Measurements from ENCODE around the gene TCAP.
A peak's percentile ranks its signal among the peaks of the same experiment; 100 is the strongest.

Gene TCAP, protein sequence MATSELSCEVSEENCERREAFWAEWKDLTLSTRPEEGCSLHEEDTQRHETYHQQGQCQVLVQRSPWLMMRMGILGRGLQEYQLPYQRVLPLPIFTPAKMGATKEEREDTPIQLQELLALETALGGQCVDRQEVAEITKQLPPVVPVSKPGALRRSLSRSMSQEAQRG

DNA sequence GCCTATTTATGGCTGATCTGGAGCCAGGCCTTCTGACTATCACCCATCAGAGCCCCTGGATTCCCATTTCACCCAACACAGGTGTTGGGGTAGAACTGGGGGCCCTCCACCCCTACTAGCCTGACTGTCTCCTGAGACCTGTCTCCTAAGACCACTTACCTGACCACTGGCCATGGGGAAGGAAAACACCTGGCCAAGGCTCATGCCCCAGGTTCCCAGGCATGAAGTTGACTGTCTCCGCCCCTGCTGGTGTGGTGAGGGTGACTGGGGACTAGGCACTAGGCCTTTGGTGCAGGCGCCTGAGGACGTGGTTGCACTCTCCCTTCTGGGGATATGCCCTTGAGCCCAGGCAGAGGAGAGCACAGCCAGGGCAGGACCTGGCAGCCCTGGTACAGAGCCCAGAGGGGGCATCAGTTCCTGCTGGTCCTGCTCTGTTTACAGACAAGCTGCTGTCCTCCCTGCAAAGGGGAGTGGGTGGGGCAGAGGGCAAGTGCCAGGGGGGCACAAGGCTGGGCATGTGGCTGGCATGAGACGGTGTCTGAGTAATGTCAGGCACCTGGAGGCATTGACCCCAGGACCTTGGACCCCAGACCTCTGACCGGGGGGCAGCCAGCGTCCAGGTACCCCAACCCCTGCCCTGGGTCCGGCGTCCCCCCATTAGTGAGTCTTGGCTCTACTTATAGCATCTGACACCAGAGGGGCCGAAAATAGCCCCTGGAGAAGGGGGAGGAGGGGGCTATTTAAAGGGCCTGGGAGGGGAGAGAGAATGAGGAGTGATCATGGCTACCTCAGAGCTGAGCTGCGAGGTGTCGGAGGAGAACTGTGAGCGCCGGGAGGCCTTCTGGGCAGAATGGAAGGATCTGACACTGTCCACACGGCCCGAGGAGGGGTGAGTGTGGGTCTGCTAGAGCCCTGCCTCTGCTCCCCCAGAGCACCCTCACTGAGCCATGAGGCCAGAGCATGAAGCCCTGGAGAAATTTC, at the start of gene TCAP:
TSS of gene TCAP (plus strand) at position 769 of the 981 bp plus-strand sequence. CDS start at position 780, 11 bp downstream.
- H3K36me3 ChIP-seq (ENCODE audit: control insufficient read depth in 2 of 2, insufficient read depth in 2 of 2, low read length in 2 of 2): peaks cover 19 to 20% of the 10 kb centered on the region in 2 donors
- H3K9me3 ChIP-seq (ENCODE audit: control insufficient read depth in 2 of 2, low read length in 2 of 2): no peaks in the 10 kb centered on the region
- H3K4me1 ChIP-seq (ENCODE audit: control insufficient read depth in 2 of 2, insufficient read depth in 2 of 2, low read length in 2 of 2): peaks cover 33 to 40% of the 10 kb centered on the region in 2 donors
- peak within 1 kb of the TSS in 1 of 2 donors; percentile 48 for H3K9ac ChIP-seq (ENCODE audit: low read depth in 1 of 2, low read length in 2 of 2)
- no peak within 1 kb of the TSS for H3K4me3 ChIP-seq (ENCODE audit: low read length in 2 of 2)
- no peak within 1 kb of the TSS for H3K27ac ChIP-seq (ENCODE audit: low read depth in 2 of 2, low read length in 2 of 2)
- peaks cover 8 to 18% of the 10 kb centered on the region in 2 donors for H3K27me3 ChIP-seq (ENCODE audit: control insufficient read depth in 2 of 2, insufficient read depth in 2 of 2, low read length in 2 of 2)

DNA sequence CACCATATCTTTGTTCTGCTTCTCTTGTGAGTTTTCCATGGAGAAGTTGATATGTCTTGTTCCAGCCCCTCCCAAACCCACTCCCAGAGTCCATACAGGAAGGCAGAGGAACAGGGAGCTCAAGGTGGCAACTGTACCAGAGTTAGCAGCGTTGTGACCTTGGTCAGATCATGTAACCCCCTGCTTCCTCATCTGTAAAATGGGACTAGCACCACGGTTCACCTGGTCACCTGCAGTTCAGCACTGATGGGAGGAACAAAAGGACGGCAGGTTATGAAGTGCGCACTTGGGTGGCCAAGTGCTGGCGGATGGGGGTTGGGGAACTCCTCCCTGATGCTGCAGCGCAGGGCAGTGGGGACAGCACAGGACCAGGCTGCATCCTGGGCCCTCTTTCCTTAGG, 49.7 kb upstream of the TCAP start:
- Histone ChIP-seq H3K4me1 (ENCODE audit: control insufficient read depth in 2 of 2, insufficient read depth in 2 of 2, low read length in 2 of 2) (peaks cover 11 to 14% of the 10 kb centered on the region in 2 donors), H3K4me3 (ENCODE audit: low read length in 2 of 2) (no peak overlapping the region), H3K27ac (ENCODE audit: low read depth in 2 of 2, low read length in 2 of 2) (no peak overlapping the region), H3K36me3 (ENCODE audit: control insufficient read depth in 2 of 2, insufficient read depth in 2 of 2, low read length in 2 of 2) (no peaks in the 10 kb centered on the region), H3K27me3 (ENCODE audit: control insufficient read depth in 2 of 2, insufficient read depth in 2 of 2, low read length in 2 of 2) (peaks cover 20 to 23% of the 10 kb centered on the region in 2 donors), H3K9ac (ENCODE audit: low read depth in 1 of 2, low read length in 2 of 2) (no peak overlapping the region), H3K9me3 (ENCODE audit: control insufficient read depth in 2 of 2, low read length in 2 of 2) (no peaks in the 10 kb centered on the region)

GRCh38 chr17:39617100-39617445, 48.1 kb upstream of the TCAP start:
- no peak overlapping the region for H3K27ac ChIP-seq (ENCODE audit: low read depth in 2 of 2, low read length in 2 of 2)
- H3K27me3 ChIP-seq (ENCODE audit: control insufficient read depth in 2 of 2, insufficient read depth in 2 of 2, low read length in 2 of 2): peaks cover 11 to 23% of the 10 kb centered on the region in 2 donors
- no peak overlapping the region for H3K9ac ChIP-seq (ENCODE audit: low read depth in 1 of 2, low read length in 2 of 2)
- H3K36me3 ChIP-seq (ENCODE audit: control insufficient read depth in 2 of 2, insufficient read depth in 2 of 2, low read length in 2 of 2): no peaks in the 10 kb centered on the region
- peak overlapping the region; percentile 53 to 55 for H3K4me3 ChIP-seq (ENCODE audit: low read length in 2 of 2)
- no peaks in the 10 kb centered on the region for H3K9me3 ChIP-seq (ENCODE audit: control insufficient read depth in 2 of 2, low read length in 2 of 2)
- H3K4me1 ChIP-seq (ENCODE audit: control insufficient read depth in 2 of 2, insufficient read depth in 2 of 2, low read length in 2 of 2): peaks cover 12 to 17% of the 10 kb centered on the region in 2 donors

- Histone ChIP-seq H3K9me3 (ENCODE audit: control insufficient read depth in 2 of 2, low read length in 2 of 2) (no peaks in the 10 kb centered on the region), H3K4me1 (ENCODE audit: control insufficient read depth in 2 of 2, insufficient read depth in 2 of 2, low read length in 2 of 2) (peaks cover 16 to 21% of the 10 kb centered on the region in 2 donors), H3K27me3 (ENCODE audit: control insufficient read depth in 2 of 2, insufficient read depth in 2 of 2, low read length in 2 of 2) (peaks cover 10 to 22% of the 10 kb centered on the region in 2 donors), H3K36me3 (ENCODE audit: control insufficient read depth in 2 of 2, insufficient read depth in 2 of 2, low read length in 2 of 2) (no peaks in the 10 kb centered on the region), H3K4me3 (ENCODE audit: low read length in 2 of 2) (peak overlapping the region; percentile 55 to 66), H3K27ac (ENCODE audit: low read depth in 2 of 2, low read length in 2 of 2) (peak overlapping the region; percentile 38 to 56), H3K9ac (ENCODE audit: low read depth in 1 of 2, low read length in 2 of 2) (peak overlapping the region; percentile 26 to 49)
These were observed 47.5 kb upstream of the TCAP start for GRCh38 chr17:39617446-39618245.

GRCh38 chr17:39618246-39618913, 46.8 kb upstream of the TCAP start:
- peak overlapping the region; percentile 38 to 56 for H3K27ac ChIP-seq (ENCODE audit: low read depth in 2 of 2, low read length in 2 of 2)
- peak overlapping the region; percentile 38 to 47 for H3K9ac ChIP-seq (ENCODE audit: low read depth in 1 of 2, low read length in 2 of 2)
- H3K36me3 ChIP-seq (ENCODE audit: control insufficient read depth in 2 of 2, insufficient read depth in 2 of 2, low read length in 2 of 2): no peaks in the 10 kb centered on the region
- H3K27me3 ChIP-seq (ENCODE audit: control insufficient read depth in 2 of 2, insufficient read depth in 2 of 2, low read length in 2 of 2): peaks cover 5 to 16% of the 10 kb centered on the region in 2 donors
- H3K9me3 ChIP-seq (ENCODE audit: control insufficient read depth in 2 of 2, low read length in 2 of 2): no peaks in the 10 kb centered on the region
- peaks cover 22 to 24% of the 10 kb centered on the region in 2 donors for H3K4me1 ChIP-seq (ENCODE audit: control insufficient read depth in 2 of 2, insufficient read depth in 2 of 2, low read length in 2 of 2)
- peak overlapping the region; percentile 66 to 80 for H3K4me3 ChIP-seq (ENCODE audit: low read length in 2 of 2)

- Histone ChIP-seq H3K4me3 (ENCODE audit: low read length in 2 of 2) (peak overlapping the region; percentile 66 to 80), H3K27ac (ENCODE audit: low read depth in 2 of 2, low read length in 2 of 2) (no peak overlapping the region), H3K9ac (ENCODE audit: low read depth in 1 of 2, low read length in 2 of 2) (peak overlapping the region in 1 of 2 donors; percentile 47), H3K4me1 (ENCODE audit: control insufficient read depth in 2 of 2, insufficient read depth in 2 of 2, low read length in 2 of 2) (peaks cover 24 to 28% of the 10 kb centered on the region in 2 donors), H3K36me3 (ENCODE audit: control insufficient read depth in 2 of 2, insufficient read depth in 2 of 2, low read length in 2 of 2) (no peaks in the 10 kb centered on the region), H3K27me3 (ENCODE audit: control insufficient read depth in 2 of 2, insufficient read depth in 2 of 2, low read length in 2 of 2) (peaks cover 5 to 12% of the 10 kb centered on the region in 2 donors), H3K9me3 (ENCODE audit: control insufficient read depth in 2 of 2, low read length in 2 of 2) (no peaks in the 10 kb centered on the region)
These were observed 46.0 kb upstream of the TCAP start for GRCh38 chr17:39618956-39619785.

- Histone ChIP-seq H3K27ac (ENCODE audit: low read depth in 2 of 2, low read length in 2 of 2) (no peak overlapping the region), H3K27me3 (ENCODE audit: control insufficient read depth in 2 of 2, insufficient read depth in 2 of 2, low read length in 2 of 2) (peaks cover 5 to 11% of the 10 kb centered on the region in 2 donors), H3K36me3 (ENCODE audit: control insufficient read depth in 2 of 2, insufficient read depth in 2 of 2, low read length in 2 of 2) (no peaks in the 10 kb centered on the region), H3K4me1 (ENCODE audit: control insufficient read depth in 2 of 2, insufficient read depth in 2 of 2, low read length in 2 of 2) (peaks cover 27 to 32% of the 10 kb centered on the region in 2 donors), H3K9me3 (ENCODE audit: control insufficient read depth in 2 of 2, low read length in 2 of 2) (no peaks in the 10 kb centered on the region), H3K9ac (ENCODE audit: low read depth in 1 of 2, low read length in 2 of 2) (no peak overlapping the region), H3K4me3 (ENCODE audit: low read length in 2 of 2) (no peak overlapping the region)
These were observed 45.4 kb upstream of the TCAP start for GRCh38 chr17:39619786-39620101.

GRCh38 chr17:39621523-39622379, 43.4 kb upstream of the TCAP start:
- Histone ChIP-seq H3K9me3 (ENCODE audit: control insufficient read depth in 2 of 2, low read length in 2 of 2) (no peaks in the 10 kb centered on the region), H3K4me3 (ENCODE audit: low read length in 2 of 2) (peak overlapping the region in 1 of 2 donors; percentile 51), H3K9ac (ENCODE audit: low read depth in 1 of 2, low read length in 2 of 2) (no peak overlapping the region), H3K27me3 (ENCODE audit: control insufficient read depth in 2 of 2, insufficient read depth in 2 of 2, low read length in 2 of 2) (peaks cover under 1 to 8% of the 10 kb centered on the region in 2 donors), H3K4me1 (ENCODE audit: control insufficient read depth in 2 of 2, insufficient read depth in 2 of 2, low read length in 2 of 2) (peaks cover 39 to 49% of the 10 kb centered on the region in 2 donors), H3K27ac (ENCODE audit: low read depth in 2 of 2, low read length in 2 of 2) (no peak overlapping the region), H3K36me3 (ENCODE audit: control insufficient read depth in 2 of 2, insufficient read depth in 2 of 2, low read length in 2 of 2) (no peaks in the 10 kb centered on the region)
